GM21528 (cell line): Measurements from ENCODE around the gene PRDX6.
"Not testable (repeated sequence)": the region's sequence is repeated elsewhere in the genome, so short reads cannot be mapped to it uniquely, and the experiment has no call there.

ENCODE experiments used
- ATAC-seq: cut with Tn5 transposase; IDR thresholded peaks from one replicate; pipeline ENCODE4 v1.9.1; 2021; ENCODE audit warnings: mild to moderate bottlenecking, moderate library complexity; ENCODE audit not compliant: unreplicated experiment, low FRiP score

Gene PRDX6

DNA sequence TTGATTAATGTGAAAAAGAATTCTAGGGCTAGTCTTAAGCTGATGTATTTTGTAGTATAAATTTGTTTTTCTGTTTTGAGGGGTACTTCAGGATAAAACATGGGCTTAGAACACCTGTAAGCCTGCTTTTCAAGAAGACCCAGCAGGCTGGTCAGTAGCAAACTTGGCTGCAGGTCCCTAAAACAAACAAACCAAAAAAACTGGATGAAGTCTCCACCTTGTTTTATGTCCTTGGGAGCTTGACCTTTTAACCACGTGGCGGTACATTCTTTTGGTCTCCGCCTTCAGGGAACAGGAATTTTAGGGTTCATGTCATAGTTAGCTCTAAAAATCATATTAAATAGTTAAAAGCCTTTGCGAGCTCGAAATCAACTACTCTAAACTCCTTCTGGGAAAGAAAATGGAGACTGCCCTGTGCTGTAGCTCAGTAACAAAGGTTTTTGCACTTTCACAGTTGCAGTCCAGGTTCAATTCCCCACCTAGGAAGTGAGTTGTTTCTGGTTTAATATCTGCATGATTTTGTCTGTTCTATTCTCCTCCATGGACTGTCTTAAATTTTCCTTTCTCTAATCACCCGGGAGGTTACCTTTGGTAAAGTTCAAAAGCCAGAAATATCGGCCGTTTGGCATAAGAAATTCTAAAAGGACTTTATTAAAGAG, 18.6 kb downstream of the PRDX6 start:
- ATAC-seq, result no peak

DNA sequence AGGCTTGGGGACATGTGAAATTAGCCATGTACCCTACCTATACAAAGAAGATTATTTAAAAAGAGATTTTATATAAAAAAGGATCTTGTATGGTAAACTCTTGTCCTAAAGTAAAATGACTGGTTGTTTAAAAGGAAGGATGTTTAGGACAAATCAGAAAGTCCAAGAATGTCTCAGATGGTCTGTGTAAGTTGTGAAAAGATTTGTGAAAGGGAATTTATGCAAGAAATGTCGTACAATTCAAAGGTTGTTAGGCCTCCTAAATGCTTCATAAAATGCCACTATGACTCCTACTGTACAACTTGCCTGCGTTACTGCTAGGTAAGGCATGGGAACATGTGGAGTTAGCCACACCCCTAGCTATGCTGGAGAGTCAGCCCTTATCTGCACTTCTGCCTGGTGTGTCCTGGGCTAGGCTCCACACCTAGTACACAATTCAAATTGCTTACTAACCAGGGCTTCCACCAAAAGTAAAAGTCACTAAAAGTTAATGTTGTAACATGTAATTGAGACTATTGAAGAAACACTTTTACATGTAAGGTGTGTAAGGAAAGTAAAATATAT, 19.7 kb downstream of the PRDX6 start:
- ATAC-seq, result no peak

DNA sequence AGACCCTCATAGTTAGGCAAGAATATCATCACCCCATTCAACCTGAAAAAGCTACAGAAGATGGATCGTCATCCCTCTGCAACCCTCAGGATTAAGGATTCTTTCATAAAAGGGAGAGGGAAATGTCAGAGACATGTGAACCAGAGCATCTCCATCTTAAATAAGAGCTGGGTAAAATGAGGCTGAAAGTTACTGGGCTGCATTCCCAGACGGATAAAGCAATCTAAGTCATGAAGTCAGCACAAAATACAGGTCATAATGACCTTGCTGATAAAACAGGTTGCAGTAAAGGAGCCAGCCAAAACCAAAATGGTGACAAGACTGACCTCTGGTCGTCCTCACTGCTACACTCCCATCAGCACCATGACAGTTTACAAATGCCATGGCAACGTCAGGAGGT, 22.6 kb downstream of the PRDX6 start:
- no peak for ATAC-seq

DNA sequence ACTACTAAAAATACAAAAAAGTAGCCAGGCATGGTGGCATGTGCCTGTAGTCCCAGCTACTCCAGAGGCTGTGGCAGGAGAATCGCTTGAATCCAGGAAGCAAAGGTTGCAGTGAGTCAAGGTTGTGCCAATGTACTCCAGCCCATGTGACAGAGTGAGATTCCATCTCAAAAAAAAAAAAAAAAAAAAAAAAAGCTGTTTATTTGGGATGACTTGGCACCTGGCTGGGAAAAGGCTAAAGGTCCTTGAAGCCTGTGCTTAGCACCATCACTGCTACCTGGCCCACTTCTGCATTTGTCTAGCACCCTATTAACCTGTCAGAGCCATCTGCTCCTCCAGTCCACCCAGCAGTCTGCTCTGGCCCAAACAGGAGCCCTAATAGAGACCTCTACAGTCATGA, 25.0 kb downstream of the PRDX6 start:
- no peak for ATAC-seq

DNA sequence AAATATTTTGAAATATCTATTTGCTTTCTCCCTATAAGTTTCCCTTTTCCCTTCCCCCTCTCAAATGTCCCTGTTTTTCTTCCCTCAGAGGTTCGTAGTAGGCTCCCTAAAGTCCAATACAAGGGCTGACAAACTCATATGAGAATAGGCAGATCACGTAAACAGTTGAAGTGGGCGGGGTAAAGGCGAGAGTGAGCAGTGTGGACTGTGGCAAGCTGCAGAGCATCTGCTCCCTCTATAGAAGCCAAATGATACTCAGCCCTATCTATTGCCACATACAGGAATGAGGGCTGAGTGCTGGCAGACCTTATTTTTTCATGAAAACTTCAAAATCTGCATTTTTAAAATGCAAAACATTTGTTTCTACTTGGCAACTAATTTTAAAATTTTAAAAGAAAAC, 26.3 kb downstream of the PRDX6 start:
- ATAC-seq, result no peak

DNA sequence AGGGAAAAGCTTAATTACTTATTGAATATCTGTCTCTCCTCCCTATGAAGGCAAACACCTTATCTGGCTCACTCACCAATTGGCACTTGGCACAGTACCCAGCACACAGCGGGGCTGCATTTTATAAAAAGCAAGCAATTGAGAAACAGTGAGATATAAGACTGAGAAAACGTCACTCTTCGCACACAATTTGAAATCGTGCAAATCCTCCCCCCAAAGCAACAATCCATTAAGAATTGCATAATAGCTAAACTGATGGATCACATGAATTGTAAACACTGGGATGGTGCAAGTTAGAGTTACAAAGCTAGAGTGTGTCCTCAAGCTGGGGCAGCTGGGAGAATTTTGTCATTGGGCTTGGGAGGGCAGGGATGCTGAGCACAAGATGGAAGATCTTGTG, 27.1 kb downstream of the PRDX6 start:
- no peak for ATAC-seq

DNA sequence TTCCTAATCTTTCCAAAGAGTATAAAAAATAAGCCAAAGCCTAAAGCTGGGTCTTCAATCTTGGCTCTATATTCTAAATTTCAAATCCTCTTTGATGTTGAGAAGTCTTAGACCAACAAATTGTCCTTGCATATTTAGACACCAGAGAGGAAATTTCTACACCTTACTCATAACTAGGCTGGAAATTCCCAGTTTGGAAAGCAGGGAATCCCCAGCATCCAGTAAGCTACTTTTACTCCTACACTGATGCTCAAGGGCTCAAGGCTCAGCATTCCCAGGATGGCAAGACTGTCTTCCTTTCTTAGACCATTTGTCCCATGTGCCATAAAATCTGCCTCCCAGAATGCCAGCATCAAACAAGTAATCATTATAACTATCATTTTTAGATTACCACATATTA, 28.3 kb downstream of the PRDX6 start:
- no peak for ATAC-seq

DNA sequence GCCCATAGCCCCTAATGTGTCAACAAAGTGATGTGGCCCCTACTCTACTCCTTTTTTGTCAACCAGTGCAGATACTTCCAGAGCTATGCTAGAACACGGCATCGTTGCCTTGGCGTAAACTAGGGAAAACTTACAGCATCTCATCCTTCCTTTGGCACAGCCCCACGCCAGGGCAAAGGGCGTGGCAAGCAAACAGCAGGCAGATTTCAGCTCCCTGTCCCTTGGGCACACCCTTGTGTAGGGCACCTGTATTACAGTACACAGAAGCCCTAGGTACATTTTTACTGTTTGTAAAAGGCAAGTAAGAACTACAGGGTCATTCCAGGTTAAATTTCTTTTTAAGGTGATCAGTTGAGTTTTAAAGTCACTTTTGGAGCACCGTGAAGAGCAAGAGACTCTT, 29.3 kb downstream of the PRDX6 start:
- ATAC-seq, result no peak

DNA sequence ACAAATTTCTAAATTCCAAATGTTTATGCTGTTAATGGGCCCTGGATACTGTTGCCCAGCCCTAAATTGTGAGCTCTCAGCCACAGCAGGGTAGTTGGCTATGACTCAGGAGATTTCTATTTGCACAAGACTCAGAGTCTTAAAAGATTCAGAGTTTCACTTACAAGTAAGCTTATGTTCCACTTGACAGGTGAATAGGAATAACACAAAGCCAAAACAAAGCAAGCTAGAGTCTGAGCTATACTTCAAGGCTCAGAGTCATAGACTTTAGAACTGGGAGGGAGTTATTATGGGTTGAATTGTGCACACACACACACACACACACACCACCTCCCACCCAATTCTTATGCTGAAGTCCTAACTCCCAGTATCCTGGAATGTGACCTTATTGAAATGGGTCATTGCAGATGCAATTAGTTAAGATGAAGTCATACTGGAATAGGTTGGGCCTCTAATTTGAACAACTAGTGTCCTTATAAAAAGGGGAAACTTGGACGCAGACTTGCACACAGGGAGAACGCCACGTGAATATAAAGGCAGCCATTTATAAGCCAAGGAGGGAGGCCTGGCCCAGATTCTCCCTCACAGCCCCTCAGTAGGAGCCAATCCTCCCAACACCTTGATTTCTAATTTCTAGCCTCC, 30.2 kb downstream of the PRDX6 start:
- no peak for ATAC-seq

DNA sequence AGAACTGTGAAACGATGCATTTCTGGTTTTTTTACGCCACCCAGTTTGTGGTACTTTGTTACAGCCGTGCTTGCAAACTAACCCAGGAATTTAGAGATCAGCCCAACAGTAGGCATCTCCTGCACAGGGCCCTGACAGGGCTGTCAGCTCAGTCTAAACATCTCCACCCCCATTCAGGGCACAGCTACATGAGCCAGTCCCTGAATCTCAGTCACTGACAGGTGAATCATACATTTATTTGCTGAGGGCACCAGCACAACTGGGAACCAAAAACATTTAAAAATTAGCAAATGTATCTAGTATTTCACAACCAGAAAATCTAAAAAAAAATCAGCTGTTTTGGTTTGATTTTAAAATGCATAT, 30.7 kb downstream of the PRDX6 start:
- no peak for ATAC-seq

DNA sequence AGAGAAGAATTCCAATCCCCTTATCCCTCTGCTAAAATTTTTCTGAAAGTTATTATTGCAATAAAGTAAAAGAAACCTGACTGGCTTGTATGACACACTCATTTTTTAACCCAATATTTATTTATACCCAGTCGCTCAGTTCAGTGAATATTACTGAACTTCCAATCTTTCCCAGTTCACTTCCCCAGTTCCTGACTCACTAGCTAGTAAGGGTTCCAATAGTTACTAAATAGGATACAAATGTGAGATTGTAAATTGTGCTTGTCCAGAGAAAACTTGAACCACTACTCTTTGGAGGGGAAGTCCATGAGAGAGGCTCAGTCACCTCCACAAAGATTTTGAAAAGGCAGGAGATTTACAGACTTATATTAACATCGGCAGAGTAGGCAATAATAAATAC, 31.4 kb downstream of the PRDX6 start:
- ATAC-seq, result no peak

DNA sequence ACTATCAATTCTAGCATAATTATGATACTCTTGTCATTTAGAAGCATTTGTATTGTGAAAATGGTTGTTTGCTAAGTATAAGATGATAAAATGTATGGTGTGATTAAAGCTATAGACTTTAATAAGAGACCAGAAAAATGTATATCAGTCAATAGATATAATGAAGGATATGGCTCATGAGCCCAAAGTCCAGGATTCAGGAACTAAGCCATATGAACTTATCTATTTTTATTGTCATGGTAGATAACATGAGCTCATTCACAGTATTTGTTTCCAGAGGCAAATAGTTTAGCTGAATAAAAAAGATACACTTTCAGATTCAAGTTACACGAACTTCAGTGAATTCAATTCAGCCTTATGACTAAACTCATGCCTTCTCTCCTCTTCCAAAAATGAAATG, 32.7 kb downstream of the PRDX6 start:
- ATAC-seq, result no peak

DNA sequence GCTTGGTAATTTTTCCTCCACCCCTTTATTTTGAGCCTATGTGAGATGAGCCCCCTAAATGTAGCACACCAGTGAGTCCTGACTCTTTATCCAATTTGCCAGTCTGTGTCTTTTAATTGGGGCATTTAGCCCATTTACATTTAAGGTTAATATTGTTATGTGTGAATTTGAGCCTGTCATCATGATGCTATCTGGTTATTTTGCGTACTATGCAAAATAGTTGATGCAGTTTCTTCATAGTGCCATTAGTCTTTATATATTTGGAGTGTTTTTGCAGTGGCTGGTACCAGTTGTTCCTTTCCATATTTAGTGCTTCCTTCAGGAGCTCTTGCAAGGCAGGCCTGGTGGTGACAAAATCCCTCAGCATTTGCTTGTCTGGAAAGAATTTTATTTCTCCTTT, 37.4 kb downstream of the PRDX6 start:
- ATAC-seq, result not testable (repeated sequence)

DNA sequence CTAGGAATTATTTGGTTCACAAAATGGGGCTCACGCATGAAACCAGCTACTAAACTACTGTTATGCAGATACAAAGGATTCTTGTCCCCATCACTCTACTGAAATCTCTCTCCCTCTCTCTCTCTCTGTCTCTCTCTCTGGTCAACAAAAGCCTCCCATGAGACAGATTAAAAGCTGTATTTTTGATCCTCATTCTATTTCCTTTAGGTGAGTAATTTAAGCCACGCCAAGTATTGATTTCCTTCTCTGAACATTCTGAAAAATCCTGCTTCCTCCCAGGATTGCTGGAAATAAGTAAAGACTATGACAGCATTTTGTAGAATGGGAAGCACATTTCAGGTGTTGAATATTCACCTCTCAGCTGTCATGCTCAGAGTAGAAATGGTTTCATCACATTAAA, 43.7 kb downstream of the PRDX6 start:
- ATAC-seq, result no peak

DNA sequence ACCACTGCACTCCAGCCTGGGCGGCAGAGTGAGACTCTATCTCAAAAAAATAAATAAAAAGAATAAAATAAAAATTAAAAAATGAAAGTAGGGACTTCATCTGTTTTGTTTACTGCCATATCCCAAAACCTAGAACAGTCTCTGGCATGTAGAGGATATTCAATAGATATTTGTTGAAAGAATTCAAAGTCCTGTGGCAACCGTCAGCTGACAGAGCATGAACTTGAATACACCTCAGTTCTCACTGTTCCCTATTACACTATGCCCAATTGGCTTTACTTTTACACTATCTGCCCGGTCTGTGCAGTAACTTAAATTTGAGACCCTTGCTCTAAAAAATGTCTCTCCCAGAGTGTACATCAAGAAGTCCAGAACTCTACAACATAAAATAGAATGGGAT, 46.2 kb downstream of the PRDX6 start:
- no peak for ATAC-seq

DNA sequence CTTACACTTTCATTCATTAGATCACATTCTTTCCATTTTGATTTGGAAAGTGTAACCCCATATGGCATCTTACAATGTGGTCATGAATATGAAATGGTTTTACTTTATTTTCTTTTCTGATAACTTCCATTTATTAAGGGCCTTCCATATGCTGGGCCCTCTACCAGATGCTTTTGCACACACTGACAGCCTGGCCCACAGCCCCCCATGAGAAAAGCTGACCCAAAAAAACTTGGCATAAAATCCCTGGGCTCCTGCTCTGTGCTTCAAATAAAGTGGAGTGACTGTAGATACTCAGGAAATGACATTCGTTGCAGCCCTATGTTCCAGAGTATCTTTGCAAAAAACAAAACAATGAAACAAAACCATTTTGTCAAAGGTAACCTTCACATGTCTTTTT, 48.8 kb downstream of the PRDX6 start:
- ATAC-seq, result no peak

DNA sequence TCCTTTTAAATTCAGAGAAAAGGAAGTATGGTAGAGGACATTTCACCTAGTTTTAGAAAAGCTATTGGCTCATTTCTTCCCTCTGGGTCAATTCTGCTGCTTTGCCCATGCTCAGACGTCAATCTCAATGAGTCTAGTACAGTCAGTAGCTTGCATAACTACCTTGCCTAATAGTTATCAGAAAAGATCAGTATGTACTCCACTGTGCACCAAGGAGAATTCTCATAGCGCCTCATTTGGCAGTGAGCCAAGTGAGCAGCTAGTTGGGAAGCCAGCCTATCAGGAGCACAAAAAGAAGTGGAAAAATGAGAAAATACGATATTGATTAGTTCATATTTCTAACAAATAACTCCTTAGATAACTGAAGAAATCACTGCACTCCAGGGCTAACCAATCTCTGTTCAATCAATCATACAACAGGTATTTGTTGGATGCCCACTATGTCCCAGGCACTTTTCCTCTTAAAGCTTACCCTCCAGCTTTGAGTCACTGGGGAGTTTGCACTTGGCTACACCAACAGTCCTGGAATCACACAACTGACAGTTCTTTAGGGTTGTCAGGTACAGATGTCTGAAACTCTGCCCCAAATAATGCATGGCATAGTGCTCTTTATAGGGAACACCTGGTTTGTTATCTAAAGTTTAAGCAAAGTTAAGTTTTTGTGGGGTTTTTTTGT, 50.2 kb downstream of the PRDX6 start:
- ATAC-seq, result no peak

DNA sequence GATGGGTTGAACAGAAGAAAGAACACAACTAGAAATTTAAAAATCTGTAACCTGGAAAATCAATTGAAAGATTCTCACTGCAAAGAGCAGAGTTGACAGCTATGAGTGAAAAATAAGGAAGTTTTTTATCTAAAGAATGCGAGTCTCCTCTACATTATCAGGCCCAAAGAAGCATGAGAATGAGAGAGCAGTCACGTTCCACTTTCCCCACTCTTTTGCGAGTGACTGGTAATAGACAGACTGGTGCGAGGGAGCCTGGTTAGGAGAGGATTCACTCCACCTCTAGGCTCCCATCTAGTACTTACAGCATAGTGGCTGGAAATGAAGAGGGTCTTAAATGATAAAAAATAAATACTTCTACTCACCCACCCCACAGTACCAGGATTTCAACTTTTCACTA, 52.0 kb downstream of the PRDX6 start:
- ATAC-seq, result no peak

DNA sequence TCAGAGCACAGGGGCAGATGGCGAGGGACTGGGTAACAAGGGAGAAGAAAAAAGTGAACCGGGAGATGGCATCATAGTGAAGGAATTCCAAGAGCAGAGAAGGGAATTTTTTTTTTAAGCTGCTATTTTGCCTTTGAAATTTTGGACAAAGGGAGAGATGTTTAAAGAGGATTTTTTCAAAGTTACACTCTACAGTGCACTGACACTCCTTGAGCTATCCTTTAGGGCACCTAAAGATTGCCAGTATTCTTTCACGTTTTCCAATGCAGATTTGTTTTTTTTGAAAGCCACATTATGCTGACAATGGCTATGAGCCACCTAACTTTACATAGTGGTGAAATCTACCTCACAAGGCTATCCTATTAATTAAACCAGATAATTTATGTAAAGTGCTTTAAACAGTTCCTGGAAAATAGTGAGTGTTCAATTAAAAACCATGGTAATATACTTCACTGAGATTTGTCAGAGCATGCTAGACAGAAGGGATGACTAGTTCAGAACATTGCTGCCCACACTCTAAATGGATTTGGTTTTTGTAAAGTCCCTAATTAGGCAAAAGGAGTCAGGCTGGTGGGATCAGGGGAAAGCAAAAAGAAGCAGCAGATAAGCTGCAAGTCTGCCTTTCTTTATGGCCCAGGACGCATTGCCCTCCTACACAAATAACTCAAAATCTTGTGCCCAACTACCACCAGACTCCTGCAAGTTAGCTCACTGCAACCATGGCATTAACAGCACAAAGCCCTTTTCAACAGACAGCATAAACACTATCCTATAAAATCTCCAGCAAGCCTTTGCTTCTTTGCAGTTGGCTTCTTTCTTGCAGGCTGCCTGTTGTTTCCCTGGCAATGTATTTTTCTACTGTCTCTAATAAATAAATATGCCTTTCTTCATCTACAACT, 53.9 kb downstream of the PRDX6 start:
- no peak for ATAC-seq

DNA sequence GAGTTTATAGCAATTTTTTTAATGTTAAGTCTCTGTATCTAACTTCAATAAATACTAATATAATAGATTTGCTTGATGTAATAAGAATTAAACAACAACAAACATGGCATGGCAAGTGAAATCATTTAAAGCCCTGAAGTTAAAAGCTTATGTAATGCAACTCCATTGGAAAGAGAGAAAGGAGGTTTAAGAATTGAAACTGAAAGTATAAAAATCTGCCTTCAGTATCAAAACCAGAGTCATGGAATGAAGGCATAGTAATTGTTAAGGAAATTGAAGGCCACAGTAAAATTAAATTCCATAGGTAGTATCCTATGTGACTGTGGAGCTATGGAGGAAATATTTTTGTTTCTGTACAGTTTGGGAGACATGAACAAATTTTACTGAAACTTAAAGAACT, 55.1 kb downstream of the PRDX6 start:
- no peak for ATAC-seq

DNA sequence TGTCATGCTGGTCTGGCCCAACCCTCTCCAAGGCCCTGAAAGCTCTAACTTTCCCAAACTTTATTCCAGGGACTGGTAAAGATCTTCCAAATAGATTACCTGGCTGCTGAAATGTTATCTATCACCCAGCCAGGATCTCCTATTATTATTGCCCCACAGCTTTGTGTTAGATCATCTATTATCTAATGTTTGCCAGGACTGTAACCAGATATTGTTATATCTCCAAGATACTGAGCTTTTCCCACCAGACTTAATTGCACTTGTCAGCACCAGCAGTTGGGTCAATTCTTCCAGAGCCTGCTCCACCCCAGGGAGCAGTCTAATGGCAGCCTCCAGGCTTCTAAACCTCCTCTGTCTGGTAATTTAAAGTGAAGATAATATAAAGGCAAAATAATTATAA, 59.1 kb downstream of the PRDX6 start:
- no peak for ATAC-seq
